ENCODE measurements around the gene NLK. TPM values are rescaled to one million over a fixed set of nuclear protein-coding genes. Genes with fewer than 3 reads are reported as not detected.
A peak's percentile ranks its signal among the peaks of the same experiment; 100 is the strongest.
"Not testable (repeated sequence)": the region's sequence is repeated elsewhere in the genome, so short reads cannot be mapped to it uniquely, and the experiment has no call there.

The NLK gene
- total and polyA plus RNA-seq, 4 donors: 28.2 to 48.5 (median 34.6) TPM

GRCh38 chr17:28204751-28205150, 162.3 kb downstream of the NLK start:
- no peak for DNase-seq (ENCODE audit: low read depth in 4 of 6, low spot score in 6 of 6)
- WGBS (ENCODE audit: insufficient coverage): no CpG with 5 or more reads among the region's 1 CpG
- Histone ChIP-seq H3K4me1 (ENCODE audit: control insufficient read depth, insufficient read depth, low read length) (no peaks in the 10 kb centered on the region), H3K4me3 (ENCODE audit: low read depth, low read length) (no peak overlapping the region), H3K36me3 (ENCODE audit: control insufficient read depth, insufficient read depth, low read length) (no peaks in the 10 kb centered on the region), H3K9me3 (ENCODE audit: control insufficient read depth, insufficient read depth, low read length) (no peaks in the 10 kb centered on the region), H3K27me3 (ENCODE audit: control insufficient read depth, insufficient read depth, low read length) (no peaks in the 10 kb centered on the region), H3K27ac (ENCODE audit: low read depth, low read length) (no peak overlapping the region)

GRCh38 chr17:28206292-28206691, 163.8 kb downstream of the NLK start:
- Histone ChIP-seq H3K36me3 (ENCODE audit: control insufficient read depth, insufficient read depth, low read length) (no peaks in the 10 kb centered on the region), H3K4me3 (ENCODE audit: low read depth, low read length) (no peak overlapping the region), H3K9me3 (ENCODE audit: control insufficient read depth, insufficient read depth, low read length) (no peaks in the 10 kb centered on the region), H3K27me3 (ENCODE audit: control insufficient read depth, insufficient read depth, low read length) (no peaks in the 10 kb centered on the region), H3K27ac (ENCODE audit: low read depth, low read length) (no peak overlapping the region), H3K4me1 (ENCODE audit: control insufficient read depth, insufficient read depth, low read length) (no peaks in the 10 kb centered on the region)
- DNase-seq (ENCODE audit: low read depth in 4 of 6, low spot score in 6 of 6): no peak

- Histone ChIP-seq H3K4me1 (ENCODE audit: control insufficient read depth, insufficient read depth, low read length) (no peaks in the 10 kb centered on the region), H3K27me3 (ENCODE audit: control insufficient read depth, insufficient read depth, low read length) (no peaks in the 10 kb centered on the region), H3K36me3 (ENCODE audit: control insufficient read depth, insufficient read depth, low read length) (no peaks in the 10 kb centered on the region), H3K4me3 (ENCODE audit: low read depth, low read length) (no peak overlapping the region), H3K9me3 (ENCODE audit: control insufficient read depth, insufficient read depth, low read length) (no peaks in the 10 kb centered on the region), H3K27ac (ENCODE audit: low read depth, low read length) (no peak overlapping the region)
- WGBS (ENCODE audit: insufficient coverage): 83% methylated on average over 5 of the region's 7 CpGs
- no peak for DNase-seq (ENCODE audit: low read depth in 4 of 6, low spot score in 6 of 6)
These were observed 169.3 kb downstream of the NLK start for GRCh38 chr17:28211811-28212210.

DNA sequence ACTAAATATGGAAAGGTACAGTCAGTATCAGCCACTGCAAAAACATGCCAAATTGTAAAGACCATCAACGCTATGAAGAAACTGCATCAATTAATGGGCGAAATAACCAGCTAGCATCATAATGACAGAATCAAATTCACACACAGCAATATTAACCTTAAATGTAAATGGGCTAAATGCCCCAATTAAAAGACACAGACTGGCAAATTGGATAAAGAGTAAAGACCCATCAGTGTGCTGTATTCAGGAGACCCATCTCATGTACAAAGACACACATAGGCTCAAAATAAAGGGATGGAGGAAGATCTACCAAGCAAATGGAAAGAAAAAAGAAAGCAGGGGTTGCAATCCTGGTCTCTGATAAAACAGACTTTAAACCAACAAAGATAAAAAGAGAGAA, 171.1 kb downstream of the NLK start:
- no CpG with 5 or more reads among the region's 2 CpGs for WGBS (ENCODE audit: insufficient coverage)
- H3K36me3 ChIP-seq (ENCODE audit: control insufficient read depth, insufficient read depth, low read length): not testable (repeated sequence)

GRCh38 chr17:28216052-28216451, 173.6 kb downstream of the NLK start:
- WGBS (ENCODE audit: insufficient coverage): 76% methylated on average over 3 of the region's 3 CpGs

More for the DNA sequence above, 171.1 kb downstream of the NLK start:
- H3K9me3 ChIP-seq (ENCODE audit: control insufficient read depth, insufficient read depth, low read length); DNase-seq (ENCODE audit: low read depth in 4 of 6, low spot score in 6 of 6); H3K27ac ChIP-seq (ENCODE audit: low read depth, low read length); H3K27me3 ChIP-seq (ENCODE audit: control insufficient read depth, insufficient read depth, low read length); H3K4me3 ChIP-seq (ENCODE audit: low read depth, low read length); H3K4me1 ChIP-seq (ENCODE audit: control insufficient read depth, insufficient read depth, low read length): not testable (repeated sequence)

GRCh38 chr17:28216528-28216927, 174.1 kb downstream of the NLK start:
- no CpG with 5 or more reads among the region's 1 CpG for WGBS (ENCODE audit: insufficient coverage)
- H3K27me3 ChIP-seq (ENCODE audit: control insufficient read depth, insufficient read depth, low read length): no peaks in the 10 kb centered on the region

More at GRCh38 chr17:28216052-28216451, 173.6 kb downstream of the NLK start:
- no peaks in the 10 kb centered on the region for H3K36me3 ChIP-seq (ENCODE audit: control insufficient read depth, insufficient read depth, low read length)
- H3K27me3 ChIP-seq (ENCODE audit: control insufficient read depth, insufficient read depth, low read length): no peaks in the 10 kb centered on the region
- no peak overlapping the region for H3K27ac ChIP-seq (ENCODE audit: low read depth, low read length)
- no peaks in the 10 kb centered on the region for H3K9me3 ChIP-seq (ENCODE audit: control insufficient read depth, insufficient read depth, low read length)
- DNase-seq (ENCODE audit: low read depth in 4 of 6, low spot score in 6 of 6): no peak
- no peak overlapping the region for H3K4me3 ChIP-seq (ENCODE audit: low read depth, low read length)
- H3K4me1 ChIP-seq (ENCODE audit: control insufficient read depth, insufficient read depth, low read length): no peaks in the 10 kb centered on the region

DNA sequence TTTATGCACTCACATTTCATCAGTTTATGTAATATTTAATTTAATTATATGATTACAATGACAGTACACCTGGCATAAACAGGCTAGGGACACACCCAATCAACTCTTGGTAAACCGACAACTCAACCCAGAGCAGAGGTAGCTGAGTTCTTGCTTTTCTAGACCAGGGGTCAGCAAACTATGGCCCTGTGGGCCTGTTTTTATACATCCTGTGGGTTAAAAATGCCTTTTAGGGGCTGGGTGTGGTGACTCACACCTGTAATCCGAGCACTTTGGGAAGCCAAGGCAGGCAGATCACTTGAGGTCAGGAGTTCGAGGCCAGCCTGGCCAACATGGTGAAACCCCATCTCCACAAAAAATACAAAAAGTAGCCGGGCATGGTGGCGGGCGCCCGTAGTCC, 177.3 kb downstream of the NLK start:
- no peaks in the 10 kb centered on the region for H3K36me3 ChIP-seq (ENCODE audit: control insufficient read depth, insufficient read depth, low read length)
- H3K4me3 ChIP-seq (ENCODE audit: low read depth, low read length): no peak overlapping the region
- no peaks in the 10 kb centered on the region for H3K4me1 ChIP-seq (ENCODE audit: control insufficient read depth, insufficient read depth, low read length)
- no peak overlapping the region for H3K27ac ChIP-seq (ENCODE audit: low read depth, low read length)
- DNase-seq (ENCODE audit: low read depth in 4 of 6, low spot score in 6 of 6): no peak
- 80% methylated on average over 2 of the region's 7 CpGs for WGBS (ENCODE audit: insufficient coverage)
- H3K27me3 ChIP-seq (ENCODE audit: control insufficient read depth, insufficient read depth, low read length): no peaks in the 10 kb centered on the region
- no peaks in the 10 kb centered on the region for H3K9me3 ChIP-seq (ENCODE audit: control insufficient read depth, insufficient read depth, low read length)

More at GRCh38 chr17:28216528-28216927, 174.1 kb downstream of the NLK start:
- peak in 1 of 6 donors; percentile 21 for DNase-seq (ENCODE audit: low read depth in 4 of 6, low spot score in 6 of 6)
- Histone ChIP-seq H3K9me3 (ENCODE audit: control insufficient read depth, insufficient read depth, low read length) (no peaks in the 10 kb centered on the region), H3K36me3 (ENCODE audit: control insufficient read depth, insufficient read depth, low read length) (no peaks in the 10 kb centered on the region), H3K27ac (ENCODE audit: low read depth, low read length) (no peak overlapping the region), H3K4me1 (ENCODE audit: control insufficient read depth, insufficient read depth, low read length) (no peaks in the 10 kb centered on the region), H3K4me3 (ENCODE audit: low read depth, low read length) (no peak overlapping the region)

DNA sequence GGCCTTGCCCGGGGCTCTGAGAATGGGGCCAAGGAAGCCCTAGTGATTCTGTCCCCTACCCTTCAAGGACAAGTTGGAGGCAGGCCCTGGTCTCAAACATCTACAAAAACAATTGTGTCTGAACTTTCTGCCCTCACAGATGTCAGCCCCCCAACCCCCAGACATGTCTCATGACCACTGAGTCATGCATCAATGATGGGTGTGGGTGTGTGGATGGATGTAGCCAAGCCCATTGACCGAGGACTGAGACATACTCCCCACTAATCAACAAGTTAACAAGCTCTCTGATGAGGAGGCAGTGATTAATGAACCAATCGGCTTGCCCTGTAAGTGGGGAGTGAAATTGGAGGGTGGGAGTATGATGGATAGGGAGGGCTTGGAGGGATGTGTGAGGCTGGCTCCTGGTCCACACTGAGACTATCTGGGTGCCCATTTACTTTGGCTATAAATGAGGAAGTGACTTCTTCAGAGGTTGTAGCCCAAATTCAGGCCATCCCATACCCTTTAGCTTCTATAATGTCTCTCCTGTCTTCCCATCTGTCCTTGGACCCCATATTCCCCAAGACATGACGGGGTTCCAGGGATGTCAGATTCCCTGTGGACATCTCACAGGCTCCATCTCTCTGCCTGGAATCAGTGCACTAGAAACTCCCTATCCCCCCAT, 179.4 kb downstream of the NLK start:
- WGBS (ENCODE audit: insufficient coverage): 91% methylated on average over 2 of the region's 4 CpGs
- Histone ChIP-seq H3K4me1 (ENCODE audit: control insufficient read depth, insufficient read depth, low read length) (peaks cover under 1% of the 10 kb centered on the region), H3K27ac (ENCODE audit: low read depth, low read length) (no peak overlapping the region), H3K36me3 (ENCODE audit: control insufficient read depth, insufficient read depth, low read length) (no peaks in the 10 kb centered on the region), H3K9me3 (ENCODE audit: control insufficient read depth, insufficient read depth, low read length) (no peaks in the 10 kb centered on the region), H3K27me3 (ENCODE audit: control insufficient read depth, insufficient read depth, low read length) (peaks cover 6% of the 10 kb centered on the region), H3K4me3 (ENCODE audit: low read depth, low read length) (no peak overlapping the region)
- DNase-seq (ENCODE audit: low read depth in 4 of 6, low spot score in 6 of 6): no peak

DNA sequence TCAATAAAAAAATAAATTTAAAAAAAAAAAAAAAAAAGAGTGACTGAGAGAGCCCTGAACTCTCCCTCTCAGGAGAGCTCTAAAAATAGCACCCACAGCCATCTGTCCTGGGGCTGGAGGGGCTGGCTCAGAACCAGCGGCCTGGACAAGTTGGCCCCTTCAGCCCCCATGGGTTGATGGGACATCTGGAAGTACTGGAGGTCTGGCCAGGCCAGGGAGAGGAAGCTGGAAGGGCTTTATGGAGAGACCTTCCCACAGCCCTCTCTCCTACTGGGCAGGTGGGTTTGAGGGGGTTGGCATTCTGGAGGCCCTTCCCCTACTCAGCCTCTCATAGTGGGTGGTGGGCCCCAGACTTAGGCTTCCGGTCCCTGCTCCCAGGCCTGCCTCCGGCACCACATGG, 182.8 kb downstream of the NLK start:
- Histone ChIP-seq H3K4me1 (ENCODE audit: control insufficient read depth, insufficient read depth, low read length) (peaks cover 16% of the 10 kb centered on the region), H3K36me3 (ENCODE audit: control insufficient read depth, insufficient read depth, low read length) (no peaks in the 10 kb centered on the region), H3K4me3 (ENCODE audit: low read depth, low read length) (no peak overlapping the region), H3K27ac (ENCODE audit: low read depth, low read length) (no peak overlapping the region), H3K9me3 (ENCODE audit: control insufficient read depth, insufficient read depth, low read length) (no peaks in the 10 kb centered on the region), H3K27me3 (ENCODE audit: control insufficient read depth, insufficient read depth, low read length) (peaks cover 29% of the 10 kb centered on the region)
- WGBS (ENCODE audit: insufficient coverage): 90% methylated on average over 2 of the region's 3 CpGs
- no peak for DNase-seq (ENCODE audit: low read depth in 4 of 6, low spot score in 6 of 6)

DNA sequence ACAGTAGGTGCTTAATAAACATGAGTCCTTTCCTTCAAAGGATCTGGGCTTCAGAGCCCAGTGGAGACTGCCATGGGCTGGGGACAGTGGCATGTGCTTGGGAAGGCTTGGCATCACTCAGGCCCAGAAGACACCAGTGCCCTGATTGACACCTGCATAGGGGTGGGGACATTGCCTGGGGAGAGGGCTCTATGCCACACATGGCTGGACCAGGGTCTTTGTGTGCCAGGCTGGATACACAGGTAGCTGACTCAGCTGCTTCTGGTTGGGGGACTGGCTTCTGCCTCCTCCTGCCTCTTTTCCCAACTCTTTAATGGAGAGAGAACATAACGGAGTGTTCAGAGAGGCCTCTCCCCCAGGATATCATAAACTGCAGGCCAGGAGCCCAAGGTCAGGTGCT, 183.4 kb downstream of the NLK start:
- Histone ChIP-seq H3K27me3 (ENCODE audit: control insufficient read depth, insufficient read depth, low read length) (peaks cover 29% of the 10 kb centered on the region), H3K9me3 (ENCODE audit: control insufficient read depth, insufficient read depth, low read length) (no peaks in the 10 kb centered on the region), H3K36me3 (ENCODE audit: control insufficient read depth, insufficient read depth, low read length) (no peaks in the 10 kb centered on the region), H3K27ac (ENCODE audit: low read depth, low read length) (no peak overlapping the region), H3K4me3 (ENCODE audit: low read depth, low read length) (no peak overlapping the region), H3K4me1 (ENCODE audit: control insufficient read depth, insufficient read depth, low read length) (peaks cover 16% of the 10 kb centered on the region)
- no CpG with 5 or more reads among the region's 1 CpG for WGBS (ENCODE audit: insufficient coverage)
- no peak for DNase-seq (ENCODE audit: low read depth in 4 of 6, low spot score in 6 of 6)
